Activated T-helper 1 cell treated with anti-CD3 and anti-CD28 coated beads, Interleukin-2, amount 50 U/mL, for 16 hours (primary cell): ENCODE data around the gene DDA1.
"Not testable (repeated sequence)": the region's sequence is repeated elsewhere in the genome, so short reads cannot be mapped to it uniquely, and the experiment has no call there.

ENCODE experiments used
- DNase-seq, 2 donors: peaks; one replicate each; pipeline ENCODE4 v3.0.0-alpha.2; 2020; ENCODE audit warnings: low read depth in 1 of 2, low spot score in 1 of 2

The DDA1 gene

GRCh38 chr19:17286752-17287151 lies 22.6 kb upstream of the DDA1 start:
- DNase-seq, result no peak

- DNase-seq, result no peak
These were observed 19.9 kb upstream of the DDA1 start for GRCh38 chr19:17289489-17289888.

DNA sequence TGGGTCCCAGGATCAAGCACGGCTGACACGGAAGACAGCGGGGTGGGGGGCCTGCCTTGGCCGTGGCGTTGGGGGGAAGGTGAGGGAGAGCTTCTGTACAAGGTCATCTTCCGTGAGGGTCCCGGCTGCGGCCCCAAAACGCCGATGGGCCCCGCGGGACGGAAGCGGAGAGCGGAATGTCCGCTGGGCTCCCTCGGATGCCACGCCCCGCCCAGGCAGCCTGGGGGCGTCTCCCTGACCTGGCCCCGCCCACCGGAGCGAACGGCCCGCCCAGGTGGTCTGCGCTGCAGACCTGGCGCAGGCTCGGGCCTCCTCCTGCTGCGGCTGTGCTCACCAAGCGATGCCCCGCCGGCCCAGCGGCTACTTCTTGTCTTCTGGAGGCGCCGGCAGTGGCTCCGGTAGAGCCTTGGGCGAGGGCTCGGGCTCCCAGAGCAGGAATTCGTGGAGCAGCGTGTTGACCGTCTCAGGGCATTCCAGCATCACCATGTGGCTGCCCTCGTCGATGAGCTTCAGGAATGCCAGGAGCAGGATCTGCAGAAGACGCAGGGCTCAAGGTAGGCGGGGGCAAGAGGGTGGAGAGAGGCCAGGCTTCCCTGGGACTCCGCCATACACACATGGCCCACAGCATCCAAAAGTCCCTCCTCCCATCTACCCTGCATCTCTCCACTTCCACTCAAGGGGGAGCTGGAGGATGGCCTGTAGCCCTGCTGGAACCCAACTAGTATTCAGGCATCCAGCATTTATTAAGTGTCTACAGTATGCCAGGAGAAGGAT lies 16.9 kb upstream of the DDA1 start:
- DNase-seq, result peak; percentile 51 to 66

- DNase-seq, result no peak
These were observed 15.8 kb upstream of the DDA1 start for GRCh38 chr19:17293605-17294004.

DNA sequence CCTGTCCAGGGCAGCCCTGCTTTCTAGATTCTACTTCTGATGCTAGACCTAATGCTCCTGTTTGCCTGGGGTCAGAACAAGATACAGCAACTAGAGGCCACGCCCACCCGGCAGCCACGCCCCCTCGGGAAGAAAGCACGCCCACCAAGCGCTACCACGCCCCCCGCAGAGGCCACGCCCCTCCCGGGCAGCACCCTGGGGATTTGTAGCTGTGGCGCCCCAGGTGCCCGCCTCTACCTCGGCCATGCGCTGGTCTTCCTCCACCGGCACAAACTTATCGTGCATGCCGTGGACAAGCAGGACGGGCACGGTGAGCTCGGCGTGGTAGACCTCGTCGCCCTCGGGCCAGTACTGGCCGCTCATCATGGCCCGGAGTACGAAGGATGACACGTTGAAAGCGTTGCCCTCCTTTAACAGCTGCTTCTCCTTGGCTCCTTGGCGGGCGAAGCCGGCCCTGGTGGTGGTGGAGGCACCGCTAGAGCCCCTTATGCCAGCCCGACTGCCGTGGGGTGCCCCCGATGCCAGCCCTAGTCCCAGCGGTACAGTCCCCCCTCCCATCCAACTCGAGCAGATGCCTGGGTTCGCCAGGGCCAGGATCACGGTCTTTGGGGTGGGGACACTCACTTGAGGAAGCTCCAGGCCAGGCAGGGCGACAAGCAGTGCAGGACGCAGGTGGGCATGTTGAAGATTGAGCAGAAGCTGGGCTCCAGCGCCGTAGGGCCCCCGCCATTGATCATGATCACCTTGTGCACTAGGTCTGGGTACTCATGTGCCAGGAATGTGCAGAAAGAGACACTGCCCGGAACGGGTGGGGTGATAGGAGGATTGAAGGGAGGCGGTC lies 15.1 kb upstream of the DDA1 start:
- DNase-seq, result peak in 1 of 2 donors; percentile 28

DNA sequence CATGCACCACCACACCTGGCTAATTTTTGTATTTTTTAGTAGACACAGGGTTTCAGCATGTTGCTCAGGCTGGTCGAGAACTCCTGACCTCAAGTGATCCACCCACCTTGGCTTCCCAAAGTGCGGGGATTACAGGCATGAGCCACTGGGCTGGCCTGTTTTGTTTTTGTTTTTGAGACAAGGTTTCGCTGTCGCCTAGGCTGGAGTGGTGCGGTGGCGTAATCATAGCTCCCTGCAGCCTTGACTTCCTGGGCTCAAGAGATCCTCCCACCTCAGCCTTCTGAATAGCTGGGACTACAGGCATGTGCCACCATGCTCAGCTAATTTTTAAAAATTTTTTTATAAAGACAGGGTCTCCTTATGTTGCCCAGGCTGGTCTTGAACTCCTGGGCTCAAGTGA lies 13.8 kb upstream of the DDA1 start:
- not testable (repeated sequence) for DNase-seq

- no peak for DNase-seq
These were observed 13.1 kb upstream of the DDA1 start for GRCh38 chr19:17296273-17296672.

GRCh38 chr19:17296976-17297375 lies 12.4 kb upstream of the DDA1 start:
- DNase-seq, result no peak

GRCh38 chr19:17300992-17301619 lies 8.3 kb upstream of the DDA1 start:
- DNase-seq, result no peak

DNA sequence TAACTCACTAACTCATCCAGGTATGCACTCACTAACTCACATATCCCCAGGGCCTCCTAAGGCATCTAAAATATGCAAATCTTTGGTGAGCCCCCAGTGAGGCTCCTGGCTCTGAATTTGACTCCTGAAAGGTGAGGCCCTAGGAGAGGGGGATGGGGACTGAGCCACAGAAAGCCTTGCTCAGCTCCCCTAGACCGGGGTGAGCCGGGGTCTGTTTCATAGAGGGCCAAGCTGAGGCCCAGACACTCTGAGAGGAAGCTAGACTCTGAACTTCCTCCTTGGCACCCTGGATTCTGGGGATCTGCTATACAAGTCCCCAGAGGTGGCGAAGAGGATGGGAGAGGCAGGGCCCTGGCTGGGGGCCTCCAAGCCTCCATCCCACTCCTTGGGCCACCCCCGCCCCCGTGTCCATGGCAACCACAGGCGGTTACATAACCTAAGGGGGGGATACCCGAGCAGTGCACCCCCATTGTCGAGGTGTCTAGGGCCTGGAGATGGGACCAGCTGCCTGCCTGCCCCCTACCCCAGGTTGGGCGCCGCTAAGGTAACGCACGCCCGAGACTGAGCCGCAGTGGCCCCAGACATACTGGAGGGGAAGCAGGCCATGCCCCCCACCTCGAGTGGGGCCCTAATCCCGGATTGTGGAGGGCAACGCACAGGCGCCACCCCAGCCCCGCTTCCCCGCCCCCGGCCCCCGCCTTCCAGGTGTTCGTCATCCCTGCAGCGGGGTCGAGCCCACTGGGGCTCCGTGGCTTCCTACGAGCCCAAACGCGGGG lies 6.8 kb upstream of the DDA1 start:
- DNase-seq, result no peak

- DNase-seq, result peak; percentile 80 to 89
These were observed 6.0 kb upstream of the DDA1 start, which contains the start of gene ABHD8 for GRCh38 chr19:17303167-17303939. Gene ABHD8 (minus strand): TSS chr19:17303425. CDS start chr19:17301616, 1,809 bp downstream.

- no peak for DNase-seq
These were observed 5.5 kb upstream of the DDA1 start for GRCh38 chr19:17303940-17304267.

GRCh38 chr19:17304386-17305215 lies 4.8 kb upstream of the DDA1 start:
- DNase-seq, result no peak

- DNase-seq, result no peak
These were observed 4.2 kb upstream of the DDA1 start for GRCh38 chr19:17305216-17305516.

- DNase-seq, result peak; percentile 87 to 89
These were observed 3.7 kb upstream of the DDA1 start, which contains the start of gene MRPL34 for GRCh38 chr19:17305517-17306284. Gene MRPL34 (plus strand): TSS chr19:17305872. CDS start chr19:17305893, 21 bp downstream.

DNA sequence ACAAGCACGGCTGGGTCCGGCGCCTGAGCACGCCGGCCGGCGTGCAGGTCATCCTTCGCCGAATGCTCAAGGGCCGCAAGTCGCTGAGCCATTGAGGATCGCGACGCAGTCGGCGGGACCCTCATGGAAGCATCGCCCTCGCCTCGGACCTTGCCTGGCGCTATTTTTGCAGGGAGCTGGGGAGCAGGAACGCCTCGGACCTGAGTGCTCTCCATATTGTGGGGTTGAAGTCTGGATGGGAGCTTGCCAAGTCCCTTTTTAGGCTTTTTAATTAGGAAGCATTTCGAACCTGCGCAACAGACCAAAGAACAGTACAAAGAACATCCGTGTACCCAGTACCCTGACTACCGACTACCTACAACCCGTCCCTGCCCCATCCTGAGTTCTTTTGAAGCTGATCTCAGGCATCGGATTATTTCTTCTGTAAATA lies 3.1 kb upstream of the DDA1 start:
- DNase-seq, result no peak

DNA sequence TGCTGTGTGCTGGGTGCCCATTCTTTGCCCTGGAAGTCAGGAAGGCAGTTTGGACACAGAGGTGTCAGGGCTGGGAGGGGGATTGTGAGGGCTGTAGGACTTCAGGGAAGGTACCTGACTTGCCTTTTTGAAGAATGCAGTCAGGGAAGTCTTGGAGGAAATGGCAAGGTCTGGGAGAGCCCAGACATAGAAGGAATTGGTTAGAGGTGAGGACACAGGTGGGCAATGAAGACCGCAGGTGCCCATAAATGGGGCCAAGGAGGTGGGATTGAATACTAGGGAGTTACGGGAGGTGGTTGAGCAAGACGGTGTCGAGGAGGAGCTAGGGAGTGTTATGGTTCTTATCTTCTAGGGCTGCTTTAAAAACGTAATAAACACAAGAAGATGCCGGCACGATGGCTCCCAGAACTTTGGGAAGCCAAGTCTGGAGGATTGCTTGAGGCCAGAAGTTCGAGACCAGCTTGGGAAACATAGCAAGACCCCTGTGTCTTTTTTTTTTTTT lies 1.4 kb upstream of the DDA1 start:
- no peak for DNase-seq

- no peak for DNase-seq
These were observed 650 bp downstream of the DDA1 start for GRCh38 chr19:17309965-17310461.
